NCI-H748 treated with DMSO at 0.1 percent for 48 hours (cell line): Measurements from ENCODE around the gene GPX1.

Source experiments
- DNase-seq: peaks from one replicate; lab custom pipeline; 2025; lab: John Stamatoyannopoulos, UW

The GPX1 gene

GRCh38 chr3:49311283-49311682 is 46.9 kb downstream of the GPX1 start:
- DNase-seq = no peak

GRCh38 chr3:49310677-49311076 is 47.5 kb downstream of the GPX1 start:
- no peak for DNase-seq
